RWPE1 (cell line): Measurements from ENCODE around the gene SHANK2.

Source experiments
- CTCF ChIA-PET: fragments of 350-600 bp; sonication (Branson Sonifier 250); formaldehyde crosslinking; extraction: SDS; loops from one replicate; lab custom pipeline; 2021; lab: Yijun Ruan, JAX
- POLR2A ChIA-PET: fragments of 400-600 bp; formaldehyde crosslinking; extraction: SDS; loops from one replicate; lab custom pipeline; 2020; ENCODE audit warnings: antibody characterized with exemption; ENCODE audit not compliant: low non-redundant PET; lab: Yijun Ruan, JAX
- DNase-seq: peaks from one replicate; pipeline ENCODE4 v3.0.0; 2012; ENCODE audit warnings: low spot score
- H3K27ac ChIP-seq: fragments of 450-650 bp; 2 replicates; pipeline ENCODE4 v1.5.1; 2017
- TF ChIP-seq, protein P1 (sequence below): fragments of 450-650 bp; conservative IDR thresholded peaks from 2 replicates; pipeline ENCODE4 v1.5.1; 2017; ENCODE audit warnings: low read depth, mild to moderate bottlenecking

The SHANK2 gene

DNA sequence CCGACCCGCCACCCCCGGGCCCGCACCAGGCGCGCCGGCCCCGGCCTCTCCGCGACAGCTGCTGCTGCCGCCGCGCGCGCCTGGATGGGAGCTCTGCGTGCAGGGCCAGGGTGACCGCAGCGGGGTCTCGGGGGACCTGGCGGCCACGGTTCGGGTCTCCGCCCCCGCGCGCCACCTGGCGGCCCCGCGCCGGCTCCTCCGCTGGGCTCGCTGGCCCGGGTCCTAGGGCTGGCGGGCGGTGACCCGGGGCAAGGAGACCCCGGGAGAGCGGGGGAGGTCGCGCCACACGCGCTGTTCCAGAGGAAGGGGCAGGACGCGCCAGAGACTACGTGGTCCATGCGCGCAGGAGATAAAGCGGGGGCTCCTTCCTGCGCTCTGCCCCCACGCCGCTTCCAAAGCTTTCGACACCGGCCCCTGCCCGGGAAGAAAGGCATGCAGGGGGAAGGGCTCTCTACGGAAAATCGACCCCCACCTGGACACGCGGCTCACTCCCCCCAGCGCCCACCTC is 562 bp downstream of the SHANK2 start:
- ChIA-PET POLR2A (no interaction called here), CTCF (interaction anchor here (0.6 to 1.5 kb wide), 19 partner anchors 11 to 297 kb away, joined by 3 to 8 read pairs (median 3); no protein-coding TSS in a partner anchor)
- TF ChIP-seq, protein P1, sequence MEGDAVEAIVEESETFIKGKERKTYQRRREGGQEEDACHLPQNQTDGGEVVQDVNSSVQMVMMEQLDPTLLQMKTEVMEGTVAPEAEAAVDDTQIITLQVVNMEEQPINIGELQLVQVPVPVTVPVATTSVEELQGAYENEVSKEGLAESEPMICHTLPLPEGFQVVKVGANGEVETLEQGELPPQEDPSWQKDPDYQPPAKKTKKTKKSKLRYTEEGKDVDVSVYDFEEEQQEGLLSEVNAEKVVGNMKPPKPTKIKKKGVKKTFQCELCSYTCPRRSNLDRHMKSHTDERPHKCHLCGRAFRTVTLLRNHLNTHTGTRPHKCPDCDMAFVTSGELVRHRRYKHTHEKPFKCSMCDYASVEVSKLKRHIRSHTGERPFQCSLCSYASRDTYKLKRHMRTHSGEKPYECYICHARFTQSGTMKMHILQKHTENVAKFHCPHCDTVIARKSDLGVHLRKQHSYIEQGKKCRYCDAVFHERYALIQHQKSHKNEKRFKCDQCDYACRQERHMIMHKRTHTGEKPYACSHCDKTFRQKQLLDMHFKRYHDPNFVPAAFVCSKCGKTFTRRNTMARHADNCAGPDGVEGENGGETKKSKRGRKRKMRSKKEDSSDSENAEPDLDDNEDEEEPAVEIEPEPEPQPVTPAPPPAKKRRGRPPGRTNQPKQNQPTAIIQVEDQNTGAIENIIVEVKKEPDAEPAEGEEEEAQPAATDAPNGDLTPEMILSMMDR = peak; percentile 80
- H3K27ac ChIP-seq = peak overlapping the region; percentile 76
- peak; percentile 34 for DNase-seq

GRCh38 chr11:71251151-71251721 is 1.1 kb downstream of the SHANK2 start:
- peak overlapping the region; percentile 76; the same call in 1 of the 2 replicates for H3K27ac ChIP-seq
- TF ChIP-seq, protein P1 = no peak
- ChIA-PET CTCF (interaction anchor here (0.6 to 1.5 kb wide), 13 partner anchors 10 to 297 kb away, joined by 3 to 8 read pairs (median 3); no protein-coding TSS in a partner anchor), POLR2A (no interaction called here)
- peak; percentile 41 for DNase-seq

- POLR2A ChIA-PET = no interaction called here
- CTCF ChIA-PET = interaction anchor here (0.8 to 1.2 kb wide), 4 partner anchors 10 to 193 kb away, joined by 3 to 8 read pairs (median 4); no protein-coding TSS in a partner anchor
- no peak overlapping the region for H3K27ac ChIP-seq
- TF ChIP-seq, protein P1 = no peak
- no peak for DNase-seq
Observed at GRCh38 chr11:71250523-71251150, 1.7 kb downstream of the SHANK2 start.

DNA sequence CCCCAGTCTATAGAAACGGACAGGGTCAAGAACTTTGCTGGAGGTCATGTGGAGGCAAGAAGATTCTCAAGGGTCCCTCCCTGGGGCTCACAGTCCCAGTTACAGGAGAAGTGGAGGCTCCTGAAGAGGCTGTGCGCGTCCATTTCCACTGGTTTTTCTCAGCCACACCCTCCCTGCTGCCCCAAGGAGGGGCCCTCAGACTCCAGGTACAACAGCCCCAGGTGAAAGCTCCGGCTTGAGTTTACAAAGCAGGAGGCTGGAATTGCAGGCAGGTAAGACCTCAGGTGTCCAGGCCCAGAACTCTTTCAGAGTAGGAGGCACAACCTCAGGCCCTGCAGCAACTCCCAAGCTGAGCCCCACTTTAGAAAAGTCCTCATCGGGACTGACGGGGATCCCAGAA is 3.1 kb downstream of the SHANK2 start:
- POLR2A ChIA-PET = no interaction called here
- no peak for DNase-seq
- TF ChIP-seq, protein P1 = no peak
- no peak overlapping the region for H3K27ac ChIP-seq
- CTCF ChIA-PET = no interaction called here

GRCh38 chr11:71248656-71249055 is 3.7 kb downstream of the SHANK2 start:
- TF ChIP-seq, protein P1 = no peak
- POLR2A ChIA-PET = no interaction called here
- DNase-seq = no peak
- no peak overlapping the region for H3K27ac ChIP-seq
- CTCF ChIA-PET = no interaction called here

GRCh38 chr11:71248251-71248570 is 4.2 kb downstream of the SHANK2 start:
- ChIA-PET CTCF (no interaction called here), POLR2A (no interaction called here)
- no peak for DNase-seq
- TF ChIP-seq, protein P1 = no peak
- no peak overlapping the region for H3K27ac ChIP-seq
